ENCODE results near the gene OR2T27.

The OR2T27 gene

GRCh38 chr1:248621770-248622169, 33.6 kb downstream of the OR2T27 start:
- no peak overlapping the region for H3K27ac ChIP-seq
- no peaks in the 10 kb centered on the region for H3K36me3 ChIP-seq
- H3K4me1 ChIP-seq, result 0 out of 20 replicates have a peak, but pooled peaks cover 0 to 5% (median 0%) of the 10 kb centered on the region in 10 experiments
- H4K20me1 ChIP-seq, result no peaks in the 10 kb centered on the region
- H3K9ac ChIP-seq, result no peak overlapping the region
- no peak overlapping the region for H3K4me2 ChIP-seq
- no peak overlapping the region for H3K4me3 ChIP-seq
- TF ChIP-seq Cebpa-rat (IDR thresholded peaks at IDR 0.05), result no peak
- no peaks in the 10 kb centered on the region for H3K9me3 ChIP-seq (replicated peaks in 1 of 11)
- H3K27me3 ChIP-seq, result no peaks in the 10 kb centered on the region

GRCh38 chr1:248618878-248619277, 36.5 kb downstream of the OR2T27 start:
- no peaks in the 10 kb centered on the region for H3K27me3 ChIP-seq
- TF ChIP-seq Cebpa-rat (IDR thresholded peaks at IDR 0.05), result no peak
- H3K9ac ChIP-seq, result no peak overlapping the region
- no peaks in the 10 kb centered on the region for H3K36me3 ChIP-seq
- H3K4me2 ChIP-seq, result no peak overlapping the region
- no peaks in the 10 kb centered on the region for H3K9me3 ChIP-seq (replicated peaks in 1 of 11)
- 0 out of 20 replicates have a peak, but pooled peaks cover 0 to 5% (median 0%) of the 10 kb centered on the region in 10 experiments for H3K4me1 ChIP-seq
- H3K4me3 ChIP-seq, result no peak overlapping the region
- no peak overlapping the region for H3K27ac ChIP-seq
- H4K20me1 ChIP-seq, result no peaks in the 10 kb centered on the region

- 0 out of 20 replicates have a peak, but pooled peaks cover 0 to 5% (median 0%) of the 10 kb centered on the region in 10 experiments for H3K4me1 ChIP-seq
- no peaks in the 10 kb centered on the region for H3K9me3 ChIP-seq (replicated peaks in 1 of 11)
- no peak overlapping the region for H3K9ac ChIP-seq
- H3K4me2 ChIP-seq, result no peak overlapping the region
- H3K4me3 ChIP-seq, result no peak overlapping the region
- H3K27me3 ChIP-seq, result no peaks in the 10 kb centered on the region
- no peak for TF ChIP-seq Cebpa-rat (IDR thresholded peaks at IDR 0.05)
- H4K20me1 ChIP-seq, result no peaks in the 10 kb centered on the region
- no peak overlapping the region for H3K27ac ChIP-seq
- no peaks in the 10 kb centered on the region for H3K36me3 ChIP-seq
Measured at GRCh38 chr1:248618119-248618518, 37.2 kb downstream of the OR2T27 start.

GRCh38 chr1:248613742-248614141, 41.6 kb downstream of the OR2T27 start:
- Histone ChIP-seq H3K27ac (no peak overlapping the region), H3K36me3 (no peaks in the 10 kb centered on the region), H3K4me2 (no peak overlapping the region), H3K4me1 (0 out of 20 replicates have a peak, but pooled peaks cover 0 to under 1% (median 0%) of the 10 kb centered on the region in 10 experiments), H3K9me3 (replicated peaks in 1 of 11) (no peaks in the 10 kb centered on the region), H3K4me3 (no peak overlapping the region), H4K20me1 (no peaks in the 10 kb centered on the region), H3K27me3 (no peaks in the 10 kb centered on the region), H3K9ac (no peak overlapping the region)
- TF ChIP-seq Cebpa-rat (IDR thresholded peaks at IDR 0.05), result no peak

- no peak for TF ChIP-seq Cebpa-rat (IDR thresholded peaks at IDR 0.05)
- Histone ChIP-seq H3K4me2 (no peak overlapping the region), H4K20me1 (no peaks in the 10 kb centered on the region), H3K4me3 (no peak overlapping the region), H3K4me1 (no peaks in the 10 kb centered on the region), H3K9me3 (replicated peaks in 1 of 11) (no peaks in the 10 kb centered on the region), H3K27me3 (no peaks in the 10 kb centered on the region), H3K9ac (no peak overlapping the region), H3K36me3 (no peaks in the 10 kb centered on the region), H3K27ac (no peak overlapping the region)
Measured at GRCh38 chr1:248611883-248612414, 43.4 kb downstream of the OR2T27 start.

- Histone ChIP-seq H3K4me1 (no peaks in the 10 kb centered on the region), H3K4me2 (no peak overlapping the region), H3K36me3 (no peaks in the 10 kb centered on the region), H3K9ac (no peak overlapping the region), H3K27ac (no peak overlapping the region), H3K4me3 (no peak overlapping the region), H3K27me3 (no peaks in the 10 kb centered on the region), H4K20me1 (no peaks in the 10 kb centered on the region), H3K9me3 (replicated peaks in 1 of 11) (no peaks in the 10 kb centered on the region)
- TF ChIP-seq Cebpa-rat (IDR thresholded peaks at IDR 0.05), result no peak
Measured at GRCh38 chr1:248610301-248610700, 45.0 kb downstream of the OR2T27 start.

Measured in BLaER1 treated with 17β-estradiol and CSF1 and Interleukin-3, amounts not matched to agents 10 nM and 100 nM (cell line).